Right lobe of liver (tissue), 6 donors: Measurements from ENCODE around the gene TLR6. TPM values are rescaled to one million over a fixed set of nuclear protein-coding genes. Genes with fewer than 3 reads are reported as not detected.

ENCODE experiments used
- ATAC-seq, 4 donors: fragments of 200-7000 bp; cut with Tn5 transposase; one replicate each; pipeline ENCODE4 v1.9.1; 2020; ENCODE audit warnings: mild to moderate bottlenecking in 4 of 4, moderate library complexity in 4 of 4
- DNase-seq, 3 donors: peaks; one replicate each; pipeline ENCODE4 v3.0.0-alpha.2; 2020
- H3K27ac ChIP-seq, 3 donors: fragments of 200-600 bp; one replicate each; pipeline ENCODE4 v1.8.0; 2022
- H3K27me3 ChIP-seq, 2 donors: fragments of 200-600 bp; one replicate each; pipeline ENCODE4 v1.8.0; 2022
- H3K36me3 ChIP-seq, 4 donors: fragments of 200-600 bp; sonication (generic) in 1 of 4; one replicate each; pipeline versions ENCODE4 v1.5.1 to v1.8.0; 2017 to 2022; ENCODE audit warnings: control low read depth in 1 of 4
- H3K4me1 ChIP-seq, 4 donors: fragments of 200-600 bp; sonication (generic) in 1 of 4; one replicate each; pipeline versions ENCODE4 v1.5.1 to v1.8.0; 2017 to 2022; ENCODE audit warnings: control low read depth in 1 of 4
- H3K4me3 ChIP-seq, 3 donors: fragments of 200-600 bp; one replicate each; pipeline ENCODE4 v1.8.0; 2022
- H3K9me3 ChIP-seq, 4 donors: fragments of 200-600 bp; sonication (generic) in 1 of 4; one replicate each; pipeline versions ENCODE4 v1.5.1 to v1.8.0; 2017 to 2022; ENCODE audit warnings: control low read depth in 1 of 4
- POLR2A ChIP-seq: fragments of 450-650 bp; IDR thresholded peaks from one replicate; pipeline ENCODE4 v1.6.1; 2017; ENCODE audit warnings: antibody characterized with exemption, mild to moderate bottlenecking
- WGBS: methylation state at CpG from one replicate; pipeline ENCODE4 v1.1.6; 2018; ENCODE audit warnings: low coverage, low lambda C conversion rate; ENCODE audit not compliant: insufficient coverage; ENCODE audit errors: missing lambda C conversion rate; 5-methylcytosine and 5-hydroxymethylcytosine counted together
- intact Hi-C, 2 donors: fragments of 100-400 bp; cut with DNase I; formaldehyde crosslinking; loops; one replicate each; pipeline versions ENCODE4 v1.11.2 to v1.14.1; 2022
- total RNA-seq, 6 experiments: library from RNA; depleted of rRNA in 2 of 6; stranded (reverse); fragments of >200 nt in 2 of 6; fragmentation: NEBNext Ultra II Directional in 3 of 6; extraction: Animal tissue kit (Norgen Biotek cat#: 25700) in 3 of 6; gene quantifications; one replicate each; pipeline versions ENCODE4 v1.1.0 to v1.2.4, GENCODE V29; 2016 to 2023
- TF ChIP-seq, protein P1 (sequence below), 4 donors: fragments of 200-600 bp in 3 of 4; fragments of 450-650 bp in 1 of 4; IDR thresholded peaks; one replicate each; pipeline versions ENCODE4 v1.5.1 to v1.8.0; 2016 to 2022; ENCODE audit warnings: antibody characterized with exemption in 4 of 4, mild to moderate bottlenecking in 2 of 4
- donor health status: DM: no; HTN: yes; CAD: no.
- donor health status: DM: no; HTN: no; CAD: no.
- donor health status: DM: no; HTN: no; CAD: no.
- donor health status: DM: no; HTN: yes; CAD: no.
- donor health status: DM: no; HTN: yes; CAD: no.

The TLR6 gene
- total RNA-seq, 6 experiments from 2014 or later: 1.2 to 3.4 (median 2.4) TPM

DNA sequence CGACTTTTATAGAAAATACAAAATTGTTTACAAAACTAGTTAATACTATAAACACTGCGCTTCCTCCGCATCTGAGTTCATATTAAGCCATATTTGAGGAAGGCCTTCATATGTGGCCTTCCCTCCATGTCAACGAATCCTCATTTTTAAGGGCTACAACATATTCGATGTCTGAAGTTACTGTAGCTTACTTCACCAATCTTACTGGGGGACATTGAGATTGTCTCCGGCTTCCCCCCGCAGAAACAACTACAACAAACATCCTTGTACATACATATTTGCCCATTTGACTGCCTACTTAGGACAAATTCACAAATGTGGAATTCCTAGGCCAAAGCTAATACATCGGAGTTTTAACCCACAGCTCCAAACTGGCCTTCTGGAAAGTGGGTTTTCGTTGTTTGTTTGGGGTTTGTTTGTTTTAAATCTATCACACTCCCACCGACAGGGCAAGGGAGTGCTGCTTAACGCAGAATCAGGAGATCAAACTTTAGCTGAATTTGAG lies 10.4 kb upstream of the TLR6 start:
- Histone ChIP-seq H3K36me3 (peaks cover 0 to 8% (median 2%) of the 10 kb centered on the region in 4 donors), H3K4me3 (peak overlapping the region; percentile 65 to 75 (median 71)), H3K27ac (peak overlapping the region; percentile 94 to 98 (median 97)), H3K9me3 (no peaks in the 10 kb centered on the region), H3K27me3 (no peaks in the 10 kb centered on the region), H3K4me1 (peaks cover 0 to 38% (median 10%) of the 10 kb centered on the region in 4 donors)
- no peak for ATAC-seq
- intact Hi-C loops: no loop called here
- WGBS: 33% methylated on average over 11 of the region's 11 CpGs
- no peak for DNase-seq
- no peak for TF ChIP-seq POLR2A
- TF ChIP-seq, protein P1, sequence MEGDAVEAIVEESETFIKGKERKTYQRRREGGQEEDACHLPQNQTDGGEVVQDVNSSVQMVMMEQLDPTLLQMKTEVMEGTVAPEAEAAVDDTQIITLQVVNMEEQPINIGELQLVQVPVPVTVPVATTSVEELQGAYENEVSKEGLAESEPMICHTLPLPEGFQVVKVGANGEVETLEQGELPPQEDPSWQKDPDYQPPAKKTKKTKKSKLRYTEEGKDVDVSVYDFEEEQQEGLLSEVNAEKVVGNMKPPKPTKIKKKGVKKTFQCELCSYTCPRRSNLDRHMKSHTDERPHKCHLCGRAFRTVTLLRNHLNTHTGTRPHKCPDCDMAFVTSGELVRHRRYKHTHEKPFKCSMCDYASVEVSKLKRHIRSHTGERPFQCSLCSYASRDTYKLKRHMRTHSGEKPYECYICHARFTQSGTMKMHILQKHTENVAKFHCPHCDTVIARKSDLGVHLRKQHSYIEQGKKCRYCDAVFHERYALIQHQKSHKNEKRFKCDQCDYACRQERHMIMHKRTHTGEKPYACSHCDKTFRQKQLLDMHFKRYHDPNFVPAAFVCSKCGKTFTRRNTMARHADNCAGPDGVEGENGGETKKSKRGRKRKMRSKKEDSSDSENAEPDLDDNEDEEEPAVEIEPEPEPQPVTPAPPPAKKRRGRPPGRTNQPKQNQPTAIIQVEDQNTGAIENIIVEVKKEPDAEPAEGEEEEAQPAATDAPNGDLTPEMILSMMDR (IDR thresholded peaks at IDR 0.05): peak in 1 of 4 donors; percentile 8

DNA sequence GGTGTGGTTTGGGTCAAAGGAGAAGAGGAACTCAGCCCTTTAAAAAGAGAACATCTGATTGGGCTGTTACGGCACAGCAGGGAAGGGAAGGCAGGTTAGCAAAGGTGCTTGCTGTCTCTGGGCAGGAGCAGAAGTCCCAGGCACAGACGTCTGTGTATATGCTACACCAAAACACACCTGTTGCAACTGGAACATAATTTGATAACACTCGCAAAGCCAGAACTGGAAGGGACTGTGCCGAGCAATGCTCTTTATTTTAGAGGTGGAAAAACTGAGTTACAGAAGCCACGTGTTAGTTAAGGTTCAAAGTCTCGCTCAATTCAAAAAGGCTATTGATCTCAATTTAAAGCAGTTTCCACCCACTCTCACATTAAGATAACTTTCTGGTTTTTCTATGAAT lies 8.8 kb upstream of the TLR6 start:
- Histone ChIP-seq H3K27ac (peak overlapping the region; percentile 65 to 98 (median 97)), H3K4me1 (peaks cover 0 to 26% (median 7%) of the 10 kb centered on the region in 4 donors), H3K4me3 (peak overlapping the region in 2 of 3 donors; percentile 11 to 12), H3K36me3 (peaks cover 0 to 5% (median 2%) of the 10 kb centered on the region in 4 donors), H3K9me3 (no peaks in the 10 kb centered on the region), H3K27me3 (no peaks in the 10 kb centered on the region)
- peak in 1 of 3 donors; percentile 68 for DNase-seq
- peak; percentile 57 for TF ChIP-seq POLR2A
- TF ChIP-seq, protein P1 (IDR thresholded peaks at IDR 0.05): no peak
- 22% methylated on average over 6 of the region's 6 CpGs for WGBS
- intact Hi-C loops: no loop called here
- ATAC-seq: peak; percentile 37 to 63 (median 46)

DNA sequence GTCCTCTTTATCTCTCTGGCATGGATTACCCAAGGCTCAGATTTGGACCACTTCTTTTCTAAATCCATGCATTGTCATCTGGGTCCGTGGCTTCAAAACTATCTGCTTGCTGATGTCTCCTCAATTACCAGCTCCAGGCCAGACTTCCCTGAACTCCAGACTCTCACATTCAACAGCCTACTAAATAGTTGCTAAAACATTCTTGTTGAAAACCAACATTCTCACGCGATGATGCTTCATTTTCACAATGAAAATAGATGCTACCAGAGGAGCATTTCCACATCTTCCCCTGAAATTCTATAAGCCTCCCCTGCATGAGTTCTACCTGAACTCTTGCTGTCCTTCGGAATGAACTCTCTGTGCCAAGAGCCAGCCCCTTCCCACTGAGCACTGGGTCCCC lies 5.2 kb upstream of the TLR6 start:
- ATAC-seq (no peak), DNase-seq (no peak)
- H3K4me3 ChIP-seq: no peak overlapping the region
- no peaks in the 10 kb centered on the region for H3K36me3 ChIP-seq
- 89% methylated on average over 4 of the region's 4 CpGs for WGBS
- H3K9me3 ChIP-seq: no peaks in the 10 kb centered on the region
- H3K27ac ChIP-seq: no peak overlapping the region
- TF ChIP-seq POLR2A: no peak
- TF ChIP-seq, protein P1 (IDR thresholded peaks at IDR 0.05): no peak
- H3K4me1 ChIP-seq: peaks cover 0 to 12% (median 0%) of the 10 kb centered on the region in 4 donors
- intact Hi-C loops: no loop called here
- no peaks in the 10 kb centered on the region for H3K27me3 ChIP-seq

DNA sequence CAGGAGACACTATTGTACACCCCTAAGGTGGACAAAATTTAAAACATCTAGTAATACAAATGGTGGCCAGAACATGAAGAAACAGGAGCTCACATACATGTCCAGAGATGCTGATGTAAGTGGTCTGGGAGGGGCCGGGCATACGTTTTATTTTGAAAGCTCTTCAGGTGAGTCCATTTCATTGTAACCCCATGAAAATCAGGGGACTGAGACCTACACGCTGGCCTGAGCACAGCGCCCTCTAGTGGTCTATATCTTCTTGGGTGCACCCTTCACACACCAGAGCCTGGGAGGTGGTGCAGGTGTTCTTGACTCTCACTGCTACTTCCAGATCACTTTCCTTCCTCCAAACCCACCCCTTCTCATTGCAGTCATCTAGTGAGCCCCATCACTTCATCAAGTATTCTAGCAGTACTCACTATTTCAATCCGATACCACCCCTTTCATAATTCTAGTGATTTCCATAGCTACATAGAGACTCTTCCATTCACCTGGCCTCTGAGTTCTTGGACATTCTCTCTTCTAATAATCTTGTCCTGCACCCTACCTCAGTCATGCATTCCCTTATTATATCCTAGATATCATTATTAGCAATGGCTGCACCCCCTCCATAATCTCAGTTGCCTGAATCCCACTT lies 4.3 kb upstream of the TLR6 start:
- Histone ChIP-seq H3K27me3 (no peaks in the 10 kb centered on the region), H3K4me3 (no peak overlapping the region), H3K9me3 (no peaks in the 10 kb centered on the region), H3K36me3 (no peaks in the 10 kb centered on the region), H3K4me1 (peaks cover 0 to 7% (median 0%) of the 10 kb centered on the region in 4 donors), H3K27ac (no peak overlapping the region)
- DNase-seq (peak in 1 of 3 donors; percentile 40), ATAC-seq (peak; percentile 23 to 50 (median 40))
- intact Hi-C loops: no loop called here
- 33% methylated on average over 4 of the region's 5 CpGs for WGBS
- TF ChIP-seq POLR2A: no peak
- TF ChIP-seq, protein P1 (IDR thresholded peaks at IDR 0.05): peak; percentile 41 to 86 (median 70)
